Measurements from ENCODE around the gene TMPRSS13.
"Not testable (repeated sequence)": the region's sequence is repeated elsewhere in the genome, so short reads cannot be mapped to it uniquely, and the experiment has no call there.

TMPRSS13 gene

GRCh38 chr11:117929142-117929915, at the start of gene TMPRSS13:
TMPRSS13 (minus strand) TSS chr11:117929402; CDS start chr11:117929307, 95 bp downstream.
- DNase-seq (ENCODE audit: low spot score): no peak

DNA sequence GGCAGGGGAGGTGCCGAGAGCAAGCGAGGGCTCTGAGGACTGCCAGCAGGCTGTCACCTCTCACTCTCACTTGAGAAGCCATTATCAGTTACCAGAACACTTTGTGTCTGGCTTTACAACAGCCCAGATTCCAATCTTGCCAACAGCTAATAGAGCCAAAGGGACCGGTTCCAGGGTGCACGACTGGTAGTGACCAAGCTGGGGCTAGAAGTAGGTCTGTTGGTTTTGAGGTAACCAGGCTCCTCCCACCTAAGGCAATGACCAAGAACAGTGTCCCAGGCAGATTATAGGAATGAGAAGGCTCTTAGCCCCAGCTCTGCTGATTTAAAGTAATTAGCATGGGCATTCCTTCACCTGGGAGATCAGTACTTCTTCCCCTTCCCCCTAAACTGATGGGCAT, 49.8 kb upstream of the TMPRSS13 start:
- no peak for DNase-seq (ENCODE audit: low spot score)

DNA sequence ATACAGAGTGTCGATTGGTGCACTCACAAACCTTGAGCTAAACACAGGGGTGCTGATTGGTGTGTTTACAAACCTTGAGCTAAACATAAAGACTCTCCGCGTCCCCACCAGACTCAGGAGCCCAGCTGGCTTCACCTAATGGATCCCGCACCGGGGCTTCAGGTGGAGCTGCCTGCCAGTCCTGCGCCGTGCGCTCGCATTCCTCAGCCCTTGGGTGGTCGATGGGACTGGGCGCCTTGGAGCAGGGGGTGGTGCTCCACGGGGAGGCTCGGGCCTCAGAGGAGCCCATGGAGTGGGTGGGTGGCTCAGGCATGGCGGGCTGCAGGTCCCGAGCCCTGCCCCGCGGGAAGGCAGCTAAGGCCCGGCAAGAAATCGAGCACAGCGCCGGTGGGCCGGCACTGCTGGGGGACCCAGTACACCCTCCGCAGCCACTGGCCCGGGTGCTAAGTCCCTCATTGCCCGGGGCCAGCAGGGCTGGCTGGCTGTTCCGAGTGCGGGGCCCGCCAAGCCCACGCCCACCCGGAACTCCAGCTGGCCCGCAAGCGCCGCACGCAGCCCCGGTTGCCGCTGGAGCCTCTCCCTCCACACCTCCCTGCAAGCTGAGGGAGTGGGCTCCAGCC, 49.2 kb upstream of the TMPRSS13 start:
- DNase-seq (ENCODE audit: low spot score): not testable (repeated sequence)

- not testable (repeated sequence) for DNase-seq (ENCODE audit: low spot score)
Measured at GRCh38 chr11:117977612-117978264, 48.5 kb upstream of the TMPRSS13 start.

GRCh38 chr11:117977029-117977428, 47.8 kb upstream of the TMPRSS13 start:
- DNase-seq (ENCODE audit: low spot score): no peak

- no peak for DNase-seq (ENCODE audit: low spot score)
Measured at GRCh38 chr11:117976445-117976844, 47.2 kb upstream of the TMPRSS13 start.

DNA sequence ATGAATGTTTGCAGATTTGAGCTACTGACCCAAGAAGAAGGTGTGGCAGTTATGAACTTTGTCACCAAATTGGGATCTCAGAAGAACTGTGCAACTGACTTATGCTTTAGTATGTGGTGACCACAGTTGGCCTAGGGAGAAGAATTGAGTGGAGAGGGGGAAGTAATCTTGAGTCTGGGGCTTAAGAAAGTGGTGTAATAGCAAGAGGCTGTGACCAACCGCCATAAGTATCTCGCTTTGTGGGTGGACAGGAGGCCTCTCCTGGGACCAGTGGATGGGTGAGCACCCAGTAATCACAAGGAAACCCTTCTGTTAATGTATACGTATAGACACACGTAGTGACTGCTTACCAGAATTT, 44.3 kb upstream of the TMPRSS13 start:
- DNase-seq (ENCODE audit: low spot score): no peak

GRCh38 chr11:117972629-117973502, 43.7 kb upstream of the TMPRSS13 start:
- DNase-seq (ENCODE audit: low spot score): no peak

- no peak for DNase-seq (ENCODE audit: low spot score)
Measured at GRCh38 chr11:117972044-117972443, 42.8 kb upstream of the TMPRSS13 start.

GRCh38 chr11:117970400-117971024, 41.3 kb upstream of the TMPRSS13 start:
- no peak for DNase-seq (ENCODE audit: low spot score)

GRCh38 chr11:117969160-117969991, 40.2 kb upstream of the TMPRSS13 start:
- no peak for DNase-seq (ENCODE audit: low spot score)

DNA sequence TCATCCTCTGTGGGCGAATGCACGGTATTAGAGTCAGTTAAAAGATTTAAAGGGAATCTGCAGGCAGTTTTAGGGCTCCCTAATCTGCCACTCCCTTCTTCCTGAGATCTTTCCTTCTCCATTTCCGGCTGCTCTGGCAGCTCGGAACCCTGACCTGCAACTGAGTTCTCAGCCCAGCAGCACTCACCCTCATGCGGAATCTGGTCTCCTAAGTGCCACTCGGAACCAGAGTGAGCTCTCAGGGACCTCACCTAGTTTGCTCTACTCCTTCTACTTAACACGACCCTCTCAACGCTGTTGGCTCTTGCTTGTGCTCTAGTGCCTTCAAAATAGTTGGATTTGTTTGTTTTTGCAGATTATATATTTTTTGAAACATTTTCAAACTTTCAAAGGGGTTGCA, 37.7 kb upstream of the TMPRSS13 start:
- no peak for DNase-seq (ENCODE audit: low spot score)

GRCh38 chr11:117962826-117963225, 33.6 kb upstream of the TMPRSS13 start:
- no peak for DNase-seq (ENCODE audit: low spot score)

DNA sequence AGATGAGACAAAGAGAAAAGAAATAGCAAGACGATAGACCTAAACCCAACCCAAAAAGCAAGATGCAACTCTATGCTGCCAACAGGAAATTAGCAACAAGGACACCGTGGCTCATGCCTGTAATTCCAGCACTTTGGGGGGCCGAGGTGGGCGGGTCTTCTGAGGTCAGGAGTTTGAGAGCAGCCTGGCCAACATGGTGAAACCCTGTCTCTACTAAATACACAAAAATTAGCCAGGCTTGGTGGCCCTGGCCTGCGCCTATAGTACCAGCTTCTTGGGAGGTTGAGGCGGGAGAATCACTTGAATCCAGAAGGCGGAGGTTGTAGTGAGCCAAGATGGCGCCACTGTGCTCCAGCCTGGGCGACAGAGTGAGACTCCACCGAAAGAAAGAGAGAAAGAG, 32.7 kb upstream of the TMPRSS13 start:
- no peak for DNase-seq (ENCODE audit: low spot score)

GRCh38 chr11:117960406-117960805, 31.2 kb upstream of the TMPRSS13 start:
- DNase-seq (ENCODE audit: low spot score): no peak

- DNase-seq (ENCODE audit: low spot score): no peak
Measured at GRCh38 chr11:117959438-117960149, 30.4 kb upstream of the TMPRSS13 start.

GRCh38 chr11:117958949-117959348, 29.7 kb upstream of the TMPRSS13 start:
- DNase-seq (ENCODE audit: low spot score): no peak

GRCh38 chr11:117953024-117953671, 23.9 kb upstream of the TMPRSS13 start:
- no peak for DNase-seq (ENCODE audit: low spot score)
